SK-N-SH treated with all-trans-retinoic acid at 6 μM for 48 hours (cell line): Measurements from ENCODE around the gene ANKRD2.

Experiments used
- BACH2 ChIP-seq: fragments of 250-450 bp; sonication (Bioruptor Pico); IDR thresholded peaks from 2 replicates; pipeline ENCODE4 v1.9.0; 2021; ENCODE audit warnings: mild to moderate bottlenecking, borderline replicate concordance
- TCF4 ChIP-seq: fragments of 250-450 bp; sonication (Bioruptor Pico); IDR thresholded peaks from 2 replicates; pipeline ENCODE4 v1.8.0; 2021; ENCODE audit warnings: mild to moderate bottlenecking, moderate library complexity, borderline replicate concordance
- ZFP30 ChIP-seq: fragments of 450-650 bp; formaldehyde crosslinking; IDR thresholded peaks from 2 replicates; pipeline ENCODE4 v1.5.0; 2022; ENCODE audit warnings: mild to moderate bottlenecking, moderate library complexity
- ZNF8 ChIP-seq: fragments of 450-650 bp; formaldehyde crosslinking; IDR thresholded peaks from 2 replicates; pipeline ENCODE4 v1.5.0; 2020; ENCODE audit warnings: mild to moderate bottlenecking, moderate library complexity
- TF ChIP-seq, protein P1 (sequence below): fragments of 250-450 bp; sonication (Bioruptor Pico); IDR thresholded peaks from 2 replicates; pipeline ENCODE4 v1.8.0; 2020; ENCODE audit warnings: mild to moderate bottlenecking, moderate library complexity, borderline replicate concordance

DNA sequence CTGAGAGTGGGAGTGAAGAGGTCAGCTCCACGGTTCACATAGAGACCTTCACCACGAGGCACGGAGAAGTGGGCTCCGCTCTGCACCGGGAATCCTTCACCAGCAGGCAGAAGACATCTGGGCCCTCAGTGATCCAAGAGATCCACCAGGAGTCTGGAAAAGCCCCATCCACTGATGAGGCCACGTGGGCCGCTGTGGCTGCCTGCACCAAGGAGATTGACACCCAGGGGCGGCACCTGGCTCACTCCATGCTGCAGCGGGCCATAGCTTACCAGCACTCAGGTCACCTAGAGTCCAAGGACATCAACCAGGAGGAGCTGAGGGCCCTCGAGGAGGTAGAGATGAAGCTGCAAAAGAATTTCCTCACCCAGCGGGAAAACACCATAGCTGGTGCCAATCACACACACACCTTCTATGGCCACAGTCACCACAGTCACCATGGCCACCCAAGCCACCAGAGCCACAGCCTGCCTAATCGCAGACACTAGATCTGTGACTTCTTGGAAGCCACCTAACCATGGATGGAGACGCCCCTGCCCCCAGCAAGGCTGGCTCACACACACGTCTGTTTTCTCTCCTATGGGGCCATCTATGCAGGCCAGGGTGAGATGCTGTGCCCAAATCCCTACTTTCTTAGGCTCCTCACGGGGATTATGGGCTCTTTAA, 17.6 kb downstream of the ANKRD2 start:
- TF ChIP-seq ZFP30 (CRISPR knock-in tag) (no peak), BACH2 (CRISPR knock-in tag) (no peak), ZNF8 (no peak), TCF4 (CRISPR knock-in tag) (no peak)
- TF ChIP-seq, protein P1, sequence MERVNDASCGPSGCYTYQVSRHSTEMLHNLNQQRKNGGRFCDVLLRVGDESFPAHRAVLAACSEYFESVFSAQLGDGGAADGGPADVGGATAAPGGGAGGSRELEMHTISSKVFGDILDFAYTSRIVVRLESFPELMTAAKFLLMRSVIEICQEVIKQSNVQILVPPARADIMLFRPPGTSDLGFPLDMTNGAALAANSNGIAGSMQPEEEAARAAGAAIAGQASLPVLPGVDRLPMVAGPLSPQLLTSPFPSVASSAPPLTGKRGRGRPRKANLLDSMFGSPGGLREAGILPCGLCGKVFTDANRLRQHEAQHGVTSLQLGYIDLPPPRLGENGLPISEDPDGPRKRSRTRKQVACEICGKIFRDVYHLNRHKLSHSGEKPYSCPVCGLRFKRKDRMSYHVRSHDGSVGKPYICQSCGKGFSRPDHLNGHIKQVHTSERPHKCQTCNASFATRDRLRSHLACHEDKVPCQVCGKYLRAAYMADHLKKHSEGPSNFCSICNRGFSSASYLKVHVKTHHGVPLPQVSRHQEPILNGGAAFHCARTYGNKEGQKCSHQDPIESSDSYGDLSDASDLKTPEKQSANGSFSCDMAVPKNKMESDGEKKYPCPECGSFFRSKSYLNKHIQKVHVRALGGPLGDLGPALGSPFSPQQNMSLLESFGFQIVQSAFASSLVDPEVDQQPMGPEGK (CRISPR knock-in tag) = no peak
